GM23248 (cell line): Measurements from ENCODE around the gene LRCOL1. TPM values are rescaled to one million over a fixed set of nuclear protein-coding genes. Genes with fewer than 3 reads are reported as not detected.
"Not testable (repeated sequence)": the region's sequence is repeated elsewhere in the genome, so short reads cannot be mapped to it uniquely, and the experiment has no call there.

Experiments used
- DNase-seq: peaks from one replicate; pipeline ENCODE4 v3.0.0-alpha.2; 2015
- H2AFZ ChIP-seq: fragments of 200-600 bp; sonication (generic); 2 replicates; pipeline ENCODE4 v1.6.1; 2016; ENCODE audit warnings: antibody characterized with exemption
- H3F3A ChIP-seq: fragments of 200-600 bp; sonication (generic); 2 replicates; pipeline ENCODE4 v1.6.1; 2016; ENCODE audit warnings: mild to moderate bottlenecking, antibody characterized with exemption, mixed run types; ENCODE audit not compliant: insufficient read depth
- H3K27ac ChIP-seq: fragments of 200-600 bp; sonication (generic); 2 replicates; pipeline ENCODE4 v1.5.1; 2016; ENCODE audit warnings: mild to moderate bottlenecking
- H3K27me3 ChIP-seq: fragments of 200-600 bp; sonication (generic); replicated peaks from 2 replicates; pipeline ENCODE4 v1.6.1; 2016; ENCODE audit warnings: mild to moderate bottlenecking; ENCODE audit not compliant: insufficient read depth
- H3K36me3 ChIP-seq: fragments of 200-600 bp; sonication (generic); 2 replicates; pipeline ENCODE4 v1.6.1; 2016; ENCODE audit warnings: low read depth, mild to moderate bottlenecking
- H3K4me1 ChIP-seq: fragments of 200-600 bp; sonication (generic); 2 replicates; pipeline ENCODE4 v1.6.1; 2016; ENCODE audit warnings: mild to moderate bottlenecking; ENCODE audit not compliant: insufficient read depth
- H3K4me2 ChIP-seq: fragments of 200-600 bp; sonication (generic); one replicate; pipeline ENCODE4 v1.6.1; 2016; ENCODE audit warnings: mild to moderate bottlenecking; ENCODE audit not compliant: unreplicated experiment
- H3K4me3 ChIP-seq: fragments of 200-600 bp; sonication (generic); 2 replicates; pipeline ENCODE4 v1.5.1; 2016; ENCODE audit warnings: mild to moderate bottlenecking
- H3K79me2 ChIP-seq: fragments of 200-600 bp; sonication (generic); 2 replicates; pipeline ENCODE4 v1.6.1; 2016; ENCODE audit warnings: mild to moderate bottlenecking; ENCODE audit not compliant: insufficient read depth
- H3K9ac ChIP-seq: fragments of 200-600 bp; sonication (generic); 2 replicates; pipeline ENCODE4 v1.6.1; 2016; ENCODE audit warnings: mild to moderate bottlenecking
- H3K9me2 ChIP-seq: fragments of 200-600 bp; sonication (generic); 2 replicates; pipeline ENCODE4 v1.6.1; 2016; ENCODE audit warnings: mixed run types, mild to moderate bottlenecking, moderate library complexity; ENCODE audit not compliant: insufficient read depth
- H3K9me3 ChIP-seq: fragments of 200-600 bp; sonication (generic); one replicate; pipeline ENCODE4 v1.6.1; 2017; ENCODE audit warnings: low read depth
- H4K20me1 ChIP-seq: fragments of 200-600 bp; sonication (generic); 2 replicates; pipeline ENCODE4 v1.6.0; 2016; ENCODE audit not compliant: insufficient read depth
- EZH2 ChIP-seq: fragments of 200-600 bp; sonication (generic); IDR thresholded peaks from 2 replicates; pipeline ENCODE4 v1.6.1; 2018; ENCODE audit warnings: antibody characterized with exemption, mild to moderate bottlenecking; ENCODE audit not compliant: insufficient read depth, poor library complexity, severe bottlenecking
- EZH2phosphoT487 ChIP-seq: fragments of 200-600 bp; sonication (generic); IDR thresholded peaks from 2 replicates; pipeline ENCODE4 v1.6.1; 2018; ENCODE audit warnings: antibody characterized with exemption, moderate library complexity, mild to moderate bottlenecking, low read depth; ENCODE audit not compliant: insufficient read depth
- WGBS, 2 experiments: methylation state at CpG; one replicate each; pipeline ENCODE4 v1.1.6; 2015 to 2017; ENCODE audit warnings: low lambda C conversion rate in 2 of 2, low coverage in 1 of 2; ENCODE audit errors: missing lambda C conversion rate in 2 of 2; 5-methylcytosine and 5-hydroxymethylcytosine counted together
- in situ Hi-C: fragments of 300-500 bp; cut with MboI; formaldehyde crosslinking; loops from 2 replicates; pipeline ENCODE4 v1.15.0; 2020
- polyA plus RNA-seq: library from polyadenylated mRNA; unstranded; fragments of >200 nt; fragmentation: Nextera tagmentation; extraction: Ambion mirVana; gene quantifications from 2 replicates; pipeline ENCODE4 v1.2.1, GENCODE V29; 2016
- total RNA-seq: library from RNA; depleted of rRNA; stranded (reverse); fragments of >200 nt; shearing (Covaris generic); gene quantifications from 2 replicates; pipeline ENCODE4 v1.2.3, GENCODE V29; 2014

Gene LRCOL1
- total and polyA plus RNA-seq, 2 experiments from 2014 or later, result not detected

DNA sequence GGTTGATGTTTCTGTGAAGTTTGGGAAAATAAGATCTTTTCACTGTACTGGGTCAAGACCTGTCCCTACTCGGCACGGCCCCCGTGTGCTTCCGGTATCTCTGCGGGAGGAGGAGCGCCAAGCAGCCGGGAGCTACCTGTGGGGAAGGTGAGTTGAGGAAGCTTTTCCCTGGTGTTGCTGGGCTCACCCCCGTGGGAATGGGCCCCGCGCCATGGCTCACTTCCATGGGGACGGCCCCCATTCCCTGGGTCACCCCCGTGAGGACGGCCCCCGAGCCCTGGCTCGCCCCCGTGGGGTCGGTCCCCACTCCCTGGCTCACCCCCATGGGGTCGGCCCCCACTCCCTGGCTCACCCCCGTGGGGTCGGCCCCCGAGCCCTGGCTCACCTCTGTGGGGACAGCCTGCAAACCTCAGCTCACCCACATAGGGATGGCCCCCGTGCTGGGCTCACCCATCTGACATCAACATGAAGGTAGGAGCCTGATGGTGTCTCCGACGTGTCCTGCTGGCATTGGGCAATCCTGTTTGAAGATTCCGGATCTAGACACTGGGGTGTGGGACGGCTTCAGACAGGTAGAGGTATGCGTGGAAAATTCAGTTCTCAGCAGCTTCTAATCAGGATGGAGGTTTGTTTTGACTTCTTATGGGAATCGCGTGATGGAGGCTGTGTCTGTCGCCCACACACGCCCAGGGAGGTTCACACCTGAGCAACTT lies 9.1 kb downstream of the LRCOL1 start:
- no peaks in the 10 kb centered on the region for H4K20me1 ChIP-seq
- DNase-seq, result no peak
- H3K27me3 ChIP-seq, result peaks cover 46% of the 10 kb centered on the region
- no peaks in the 10 kb centered on the region for H3K79me2 ChIP-seq
- H3F3A ChIP-seq, result peaks cover 7% of the 10 kb centered on the region; the same call in 1 of the 2 replicates
- WGBS, 2 experiments, result 80 to 85% methylated on average over 17 to 30 of the region's 31 CpGs
- no peaks in the 10 kb centered on the region for H3K9me2 ChIP-seq
- H3K9me3 ChIP-seq, result no peaks in the 10 kb centered on the region
- no peaks in the 10 kb centered on the region for H3K36me3 ChIP-seq
- H3K4me3 ChIP-seq, result no peak overlapping the region
- TF ChIP-seq EZH2phosphoT487, result no peak
- no peak for TF ChIP-seq EZH2
- no peaks in the 10 kb centered on the region for H3K4me1 ChIP-seq
- H3K27ac ChIP-seq, result no peak overlapping the region
- peak overlapping the region; percentile 67; the same call in 1 of the 2 replicates for H3K9ac ChIP-seq
- in situ Hi-C loops, result loop anchor here (25.0 kb wide), 1 partner anchor 439 kb away; no protein-coding TSS in a partner anchor
- H2AFZ ChIP-seq, result peak overlapping the region; percentile 82; the same call in 1 of the 2 replicates
- H3K4me2 ChIP-seq, result no peak overlapping the region

DNA sequence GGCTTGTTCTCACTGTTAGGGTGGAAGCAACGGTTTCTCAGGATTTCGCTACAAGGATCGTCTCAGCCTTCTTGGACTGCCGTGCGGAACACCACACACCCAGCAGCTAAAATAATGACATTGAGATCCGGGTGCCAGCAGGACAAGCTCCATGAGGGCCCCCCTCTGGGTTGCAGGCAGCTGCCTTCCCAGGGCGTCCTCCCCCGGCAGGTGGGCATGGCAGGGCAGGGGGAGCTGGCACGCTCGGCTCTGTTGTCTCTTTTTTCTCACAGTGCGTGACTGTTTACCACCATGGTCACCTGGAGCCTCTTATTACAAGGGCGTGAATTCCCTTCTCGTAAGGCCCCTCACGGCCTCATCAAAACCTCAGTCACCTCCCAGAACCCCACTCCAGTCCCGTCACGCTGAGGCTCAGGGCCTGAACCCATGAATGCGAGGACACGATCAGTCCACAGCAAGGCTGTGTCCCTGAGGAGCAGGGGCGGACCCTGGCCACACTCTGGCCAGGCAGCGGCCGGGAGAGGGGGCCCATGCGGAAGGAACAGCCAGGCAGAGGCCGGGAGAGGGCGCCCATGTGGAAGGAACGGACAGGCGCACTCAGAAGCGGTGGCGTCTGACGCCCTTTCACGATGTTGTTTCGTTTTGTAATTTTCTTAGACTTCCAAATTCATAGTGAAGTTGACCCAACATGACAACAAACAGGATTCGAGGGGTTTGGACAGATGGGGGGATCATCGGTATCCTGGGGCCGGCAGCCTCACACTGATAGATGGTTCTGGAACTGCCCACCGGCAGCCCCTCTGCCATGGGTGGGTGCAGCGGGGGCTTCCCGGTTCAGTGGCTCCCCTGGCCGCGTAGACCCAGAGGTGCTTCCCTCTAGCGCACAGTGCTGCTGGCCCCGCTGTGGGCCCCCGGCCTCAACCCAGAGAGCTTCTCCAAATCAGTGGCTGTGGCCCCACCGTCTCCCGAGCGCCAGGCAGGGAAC lies 10.0 kb downstream of the LRCOL1 start:
- Histone ChIP-seq H3F3A (peaks cover 7% of the 10 kb centered on the region; the same call in 1 of the 2 replicates), H4K20me1 (no peaks in the 10 kb centered on the region), H3K4me2 (peak overlapping the region; percentile 80), H3K27ac (no peak overlapping the region), H3K4me1 (no peaks in the 10 kb centered on the region), H3K4me3 (peak overlapping the region; percentile 74), H3K79me2 (no peaks in the 10 kb centered on the region), H3K9ac (peak overlapping the region; percentile 67), H3K9me2 (no peaks in the 10 kb centered on the region), H3K36me3 (no peaks in the 10 kb centered on the region), H2AFZ (peak overlapping the region; percentile 82), H3K9me3 (no peaks in the 10 kb centered on the region), H3K27me3 (peaks cover 36% of the 10 kb centered on the region)
- TF ChIP-seq EZH2, result no peak
- no peak for TF ChIP-seq EZH2phosphoT487
- in situ Hi-C loops, result loop anchor here (25.0 kb wide), 1 partner anchor 438 kb away; no protein-coding TSS in a partner anchor
- 35% methylated on average over 42 to 45 of the region's 45 CpGs for WGBS, 2 experiments
- DNase-seq, result peak; percentile 83

DNA sequence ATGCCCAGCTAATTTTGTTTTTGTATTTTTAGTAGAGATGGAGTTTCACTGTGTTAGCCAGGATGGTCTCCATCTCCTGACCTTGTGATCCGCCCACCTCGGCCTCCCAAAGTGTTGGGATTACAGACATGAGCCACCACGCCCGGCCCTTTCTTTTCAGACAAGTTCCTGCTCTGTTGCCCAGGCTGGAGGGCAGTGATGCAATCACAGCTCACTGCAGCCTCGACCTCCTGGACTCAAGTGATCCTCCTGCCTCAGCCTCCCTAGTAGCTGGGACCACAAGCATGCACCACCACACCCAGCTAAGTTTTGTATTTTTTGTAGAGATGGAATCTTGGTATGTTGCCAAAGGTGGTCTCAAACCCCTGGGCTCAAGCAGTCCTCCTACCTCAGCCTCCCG lies 10.9 kb downstream of the LRCOL1 start:
- H3K27ac ChIP-seq, H3K79me2 ChIP-seq, H3K36me3 ChIP-seq, H3K4me2 ChIP-seq, H3K4me1 ChIP-seq, H2AFZ ChIP-seq, H3K9me3 ChIP-seq, H3K9me2 ChIP-seq, H3F3A ChIP-seq, H3K4me3 ChIP-seq, H3K9ac ChIP-seq, DNase-seq, H4K20me1 ChIP-seq, in situ Hi-C loops: not testable (repeated sequence)
- 65 to 68% methylated on average over 6 of the region's 6 CpGs for WGBS, 2 experiments
- H3K27me3 ChIP-seq, result peaks cover 28% of the 10 kb centered on the region
